ENCODE results near the gene ANKRD6. TPM values are rescaled to one million over a fixed set of nuclear protein-coding genes. Genes with fewer than 3 reads are reported as not detected.

The ANKRD6 gene
- total RNA-seq, 2 donors from 2014 or later, result 4.2 to 5.5 TPM

DNA sequence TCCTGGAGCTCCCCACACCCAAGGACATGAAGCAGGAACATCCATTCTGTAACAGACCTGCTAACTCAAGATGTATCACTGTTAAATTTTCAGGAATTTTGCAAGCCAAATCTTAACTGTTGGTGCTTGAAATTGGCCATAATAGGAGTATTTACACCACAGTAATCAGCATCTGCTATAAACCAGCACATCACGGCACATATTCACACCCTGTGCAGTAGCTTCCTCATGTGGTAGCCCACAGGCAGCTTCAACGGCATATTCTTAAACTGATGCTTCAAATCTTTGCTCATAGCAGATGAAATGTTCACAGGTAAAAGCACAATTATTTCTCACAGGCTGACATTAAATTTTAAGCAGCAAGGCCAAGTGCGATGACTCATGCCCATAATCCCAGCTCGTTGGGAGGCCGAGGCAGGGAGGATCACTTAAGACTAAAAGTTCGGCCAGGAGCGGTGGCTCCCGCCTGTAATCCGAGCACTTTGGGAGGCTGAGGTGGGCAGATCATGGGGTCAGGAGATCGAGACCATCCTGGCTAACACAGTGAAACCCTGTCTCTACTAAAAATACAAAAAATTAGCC, 249.1 kb downstream of the ANKRD6 start:
- Mint-ChIP-seq H3K9me3 (no peaks in the 10 kb centered on the region), H3K27ac (no peak overlapping the region), H3K36me3 (ENCODE audit: insufficient read depth in 2 of 2) (peaks cover 3 to 24% of the 10 kb centered on the region in 2 donors), H3K27me3 (ENCODE audit: low read depth) (no peaks in the 10 kb centered on the region), H3K4me1 (ENCODE audit: low read depth) (no peaks in the 10 kb centered on the region), H3K4me3 (no peak overlapping the region)
- DNase-seq, result no peak
- ATAC-seq (replicated peaks in 1 of 2), result no peak

GRCh38 chr6:89682991-89683390, 250.0 kb downstream of the ANKRD6 start:
- DNase-seq (no peak), ATAC-seq (replicated peaks in 1 of 2) (no peak)
- H3K36me3 Mint-ChIP-seq (ENCODE audit: insufficient read depth in 2 of 2), result peaks cover 3 to 28% of the 10 kb centered on the region in 2 donors
- H3K27ac Mint-ChIP-seq, result no peak overlapping the region
- H3K4me1 Mint-ChIP-seq (ENCODE audit: low read depth), result no peaks in the 10 kb centered on the region
- H3K4me3 Mint-ChIP-seq, result no peak overlapping the region
- no peaks in the 10 kb centered on the region for H3K9me3 Mint-ChIP-seq
- no peaks in the 10 kb centered on the region for H3K27me3 Mint-ChIP-seq (ENCODE audit: low read depth)

Other genes with a start within 250 kb of the ANKRD6 start
- not detected for gene GABRR1, start 215.8 kb upstream of the ANKRD6 start, total RNA-seq
- gene GABRR2, start 117.9 kb upstream of the ANKRD6 start, total RNA-seq, result under 1 TPM; 0.46 to 0.74 TPM
- gene UBE2J1, start 80.4 kb upstream of the ANKRD6 start, total RNA-seq, result 10 to 100 TPM; 20.6 to 21.4 TPM
- 10 to 100 TPM; 11.8 to 12.2 TPM for gene RRAGD, start 20.9 kb upstream of the ANKRD6 start, total RNA-seq
- 10 to 100 TPM; 17.9 to 18.4 TPM for gene LYRM2, start 205.6 kb downstream of the ANKRD6 start, total RNA-seq